Measurements from ENCODE around the gene RAD51B. TPM values are rescaled to one million over a fixed set of nuclear protein-coding genes. Genes with fewer than 3 reads are reported as not detected.

The RAD51B gene
- polyA plus RNA-seq, 1 experiment = 6.6 TPM

- ChIA-PET POLR2A (no interaction called here), CTCF (no interaction called here)
- TF ChIP-seq CTCF (IDR thresholded peaks at IDR 0.05; ENCODE audit: low read depth, low read length) = no peak
Observed at GRCh38 chr14:68139431-68140075, 320.0 kb downstream of the RAD51B start.

GRCh38 chr14:68140076-68140741, 320.6 kb downstream of the RAD51B start:
- no peak for TF ChIP-seq CTCF (IDR thresholded peaks at IDR 0.05; ENCODE audit: low read depth, low read length)
- CTCF ChIA-PET = no interaction called here
- H3K4me3 ChIP-seq (ENCODE audit: low read depth, low read length) = no peak overlapping the region
- H3K27me3 ChIP-seq (ENCODE audit: control insufficient read depth, insufficient read depth, low read length) = no peaks in the 10 kb centered on the region
- peak; percentile 96 for DNase-seq (ENCODE audit: low read depth, low spot score)
- H3K27ac ChIP-seq (ENCODE audit: low read depth, low read length) = peak overlapping the region; percentile 93
- POLR2A ChIA-PET = no interaction called here
- H3K9me3 ChIP-seq (ENCODE audit: control insufficient read depth, insufficient read depth, low read length) = no peaks in the 10 kb centered on the region

More at GRCh38 chr14:68139431-68140075, 320.0 kb downstream of the RAD51B start:
- no peaks in the 10 kb centered on the region for H3K9me3 ChIP-seq (ENCODE audit: control insufficient read depth, insufficient read depth, low read length)
- H3K27ac ChIP-seq (ENCODE audit: low read depth, low read length) = peak overlapping the region; percentile 87
- no peak overlapping the region for H3K4me3 ChIP-seq (ENCODE audit: low read depth, low read length)
- DNase-seq (ENCODE audit: low read depth, low spot score) = no peak
- no peaks in the 10 kb centered on the region for H3K27me3 ChIP-seq (ENCODE audit: control insufficient read depth, insufficient read depth, low read length)

- DNase-seq (ENCODE audit: low read depth, low spot score) = no peak
- no peak for TF ChIP-seq CTCF (IDR thresholded peaks at IDR 0.05; ENCODE audit: low read depth, low read length)
- H3K27me3 ChIP-seq (ENCODE audit: control insufficient read depth, insufficient read depth, low read length) = no peaks in the 10 kb centered on the region
- H3K27ac ChIP-seq (ENCODE audit: low read depth, low read length) = peak overlapping the region; percentile 93
- H3K9me3 ChIP-seq (ENCODE audit: control insufficient read depth, insufficient read depth, low read length) = no peaks in the 10 kb centered on the region
- ChIA-PET POLR2A (no interaction called here), CTCF (no interaction called here)
- no peak overlapping the region for H3K4me3 ChIP-seq (ENCODE audit: low read depth, low read length)
Observed at GRCh38 chr14:68140806-68141205, 321.2 kb downstream of the RAD51B start.

- Histone ChIP-seq H3K27me3 (ENCODE audit: control insufficient read depth, insufficient read depth, low read length) (no peaks in the 10 kb centered on the region), H3K4me3 (ENCODE audit: low read depth, low read length) (no peak overlapping the region), H3K27ac (ENCODE audit: low read depth, low read length) (no peak overlapping the region), H3K9me3 (ENCODE audit: control insufficient read depth, insufficient read depth, low read length) (no peaks in the 10 kb centered on the region)
- TF ChIP-seq CTCF (IDR thresholded peaks at IDR 0.05; ENCODE audit: low read depth, low read length) = no peak
- ChIA-PET POLR2A (interaction anchor here (0.6 kb wide), 1 partner anchor 507 kb away, joined by 8 read pairs; no protein-coding TSS in a partner anchor), CTCF (no interaction called here)
- no peak for DNase-seq (ENCODE audit: low read depth, low spot score)
Observed at GRCh38 chr14:68141281-68142088, 321.9 kb downstream of the RAD51B start.

All from AG04450 (cell line).